Measurements from ENCODE around the gene FBXW12. TPM values are rescaled to one million over a fixed set of nuclear protein-coding genes. Genes with fewer than 3 reads are reported as not detected.

Gene FBXW12
- total RNA-seq, 2 experiments from 2014 or later, result not detected

- ChIA-PET POLR2A (no interaction called here), CTCF (interaction anchor here (1.0 to 2.9 kb wide), 2 partner anchors 8 to 18 kb away, joined by 3 to 17 read pairs; partner anchors contain the start of gene ATRIP)
- Mint-ChIP-seq H3K27me3 (peaks cover 6% of the 10 kb centered on the region), H3K36me3 (ENCODE audit: low read depth) (peaks cover 10% of the 10 kb centered on the region), H3K9me3 (no peaks in the 10 kb centered on the region), H3K27ac (no peak overlapping the region), H3K4me3 (peak overlapping the region; percentile 25), H3K4me1 (ENCODE audit: low read depth) (peaks cover 4% of the 10 kb centered on the region)
- DNase-seq (no peak), ATAC-seq (no peak)
- no peak for TF ChIP-seq CTCF (IDR thresholded peaks at IDR 0.05)
- intact Hi-C loops (cut with micrococcal nuclease), result no loop called here
These were observed 55.6 kb downstream of the FBXW12 start for GRCh38 chr3:48427630-48427962.

DNA sequence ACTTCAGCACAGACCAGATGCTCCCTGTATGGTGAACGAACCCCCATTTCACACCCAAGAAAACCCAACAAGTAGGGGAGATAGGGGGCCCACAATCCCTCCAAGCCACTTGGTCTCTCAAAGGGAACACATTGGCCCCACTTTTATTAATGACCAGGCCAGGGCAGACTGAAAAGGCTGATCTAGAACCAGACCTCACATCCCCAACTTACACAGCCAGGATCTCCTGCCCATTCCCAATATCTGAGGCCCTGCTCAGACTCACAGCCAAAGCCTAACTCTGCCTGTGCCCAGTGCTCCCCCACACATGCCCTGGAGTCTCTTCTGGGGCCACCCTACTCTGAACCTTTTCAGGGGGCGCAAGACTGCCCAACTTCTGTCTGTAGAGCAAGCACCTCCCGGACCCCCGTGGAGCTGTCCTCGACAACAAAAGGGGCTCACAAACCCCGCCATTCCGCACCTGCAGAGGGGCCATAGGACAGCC, 56.1 kb downstream of the FBXW12 start:
- no peak for DNase-seq
- ATAC-seq, result no peak
- Mint-ChIP-seq H3K4me3 (peak overlapping the region; percentile 25), H3K4me1 (ENCODE audit: low read depth) (peaks cover 4% of the 10 kb centered on the region), H3K27ac (no peak overlapping the region), H3K27me3 (peaks cover 6% of the 10 kb centered on the region), H3K36me3 (ENCODE audit: low read depth) (peaks cover 10% of the 10 kb centered on the region), H3K9me3 (no peaks in the 10 kb centered on the region)
- no peak for TF ChIP-seq CTCF (IDR thresholded peaks at IDR 0.05)
- POLR2A ChIA-PET, result interaction anchor here (2.4 kb wide), 1 partner anchor 11 kb away, joined by 8 read pairs; the partner anchor contains the start of genes CCDC51 and TMA7
- CTCF ChIA-PET, result interaction anchor here (1.0 to 2.9 kb wide), 2 partner anchors 8 to 18 kb away, joined by 3 to 17 read pairs; partner anchors contain the start of gene ATRIP
- intact Hi-C loops (cut with micrococcal nuclease), result no loop called here

DNA sequence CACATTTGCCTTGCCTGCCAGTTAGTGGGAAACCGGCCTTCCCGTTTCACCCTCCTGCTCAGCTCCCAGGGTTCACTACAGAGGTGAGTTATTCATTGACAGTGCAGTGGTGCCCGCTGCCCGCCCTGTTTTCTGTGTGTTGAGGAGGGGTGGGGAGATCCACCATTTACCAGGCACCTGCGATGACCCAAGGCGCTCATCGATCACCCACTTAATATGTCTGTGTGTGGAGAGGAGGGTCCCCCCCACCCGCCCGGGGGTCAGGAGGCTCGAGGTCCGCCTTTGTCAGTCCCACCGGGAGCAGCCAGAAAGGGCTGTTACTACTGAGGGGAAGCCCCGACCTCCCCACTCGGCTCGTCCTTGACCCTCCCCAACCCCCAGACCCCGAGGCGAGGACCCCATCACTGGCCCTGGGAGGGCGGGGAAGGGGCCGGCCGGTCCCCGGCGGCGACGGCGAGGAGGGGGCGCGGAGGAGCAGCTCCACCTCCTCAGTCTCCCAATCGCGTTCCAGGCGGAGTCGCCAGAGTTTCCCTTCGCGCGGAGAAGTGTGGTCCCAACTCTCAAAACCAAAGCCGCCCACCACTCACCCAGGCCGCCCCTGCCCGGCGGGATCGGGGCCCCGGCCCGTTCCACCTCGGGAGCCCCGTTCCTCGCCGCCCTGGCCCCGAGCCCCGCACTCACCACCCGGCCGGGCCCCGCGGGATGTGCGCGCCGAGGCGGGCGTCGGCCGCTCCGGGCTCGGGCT, 56.7 kb downstream of the FBXW12 start:
- intact Hi-C loops (cut with micrococcal nuclease), result no loop called here
- CTCF ChIA-PET, result no interaction called here
- Mint-ChIP-seq H3K4me3 (peak overlapping the region; percentile 25), H3K9me3 (no peaks in the 10 kb centered on the region), H3K27ac (no peak overlapping the region), H3K27me3 (peaks cover 6% of the 10 kb centered on the region), H3K36me3 (ENCODE audit: low read depth) (peaks cover 10% of the 10 kb centered on the region), H3K4me1 (ENCODE audit: low read depth) (peaks cover 4% of the 10 kb centered on the region)
- TF ChIP-seq CTCF (IDR thresholded peaks at IDR 0.05), result no peak
- POLR2A ChIA-PET, result interaction anchor here (2.4 kb wide), 1 partner anchor 11 kb away, joined by 8 read pairs; the partner anchor contains the start of genes CCDC51 and TMA7
- ATAC-seq (peak; percentile 49), DNase-seq (no peak)

DNA sequence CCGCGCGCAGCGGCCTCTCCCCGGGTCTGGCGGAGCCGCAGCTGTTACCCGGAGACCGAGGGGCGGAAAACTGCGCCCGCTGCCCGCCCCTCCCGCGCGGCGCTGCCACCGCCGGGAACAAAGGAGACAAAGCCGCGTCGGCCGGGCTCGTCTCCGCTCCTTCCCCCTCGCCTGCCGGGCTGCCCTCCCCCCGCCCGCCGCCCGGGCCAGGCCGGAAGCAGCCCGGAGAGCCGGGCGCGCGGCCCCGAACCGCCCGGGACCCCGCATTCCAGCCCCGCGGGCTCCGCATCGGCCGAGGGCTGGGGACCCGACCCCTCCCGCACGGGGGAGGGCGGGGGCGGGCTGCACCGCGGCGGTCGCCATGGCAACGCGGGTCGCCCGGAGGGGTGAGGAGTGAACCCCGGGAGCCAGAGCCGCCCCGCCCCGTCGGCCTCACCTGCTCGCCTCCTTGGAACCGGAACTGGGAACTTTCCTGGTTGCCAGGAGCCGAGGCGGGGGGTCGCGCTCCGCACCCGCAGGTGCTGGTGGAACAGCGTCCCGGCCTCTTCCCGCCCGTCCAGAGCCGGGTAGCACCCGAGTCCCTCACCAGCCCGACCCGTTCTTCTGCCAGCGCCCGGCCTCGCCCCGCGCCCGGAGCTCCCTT, 57.4 kb downstream of the FBXW12 start:
- ATAC-seq (peak; percentile 76), DNase-seq (peak; percentile 45)
- POLR2A ChIA-PET, result interaction anchor here (0.6 to 2.4 kb wide), 4 partner anchors 10 to 41 kb away, joined by 3 to 8 read pairs (median 4); partner anchors contain the start of genes CCDC51 and TMA7
- no peak overlapping the region for H3K27ac Mint-ChIP-seq
- peaks cover 12% of the 10 kb centered on the region for H3K36me3 Mint-ChIP-seq (ENCODE audit: low read depth)
- TF ChIP-seq CTCF (IDR thresholded peaks at IDR 0.05), result no peak
- peaks cover 6% of the 10 kb centered on the region for H3K27me3 Mint-ChIP-seq
- H3K9me3 Mint-ChIP-seq, result no peaks in the 10 kb centered on the region
- CTCF ChIA-PET, result no interaction called here
- peak overlapping the region; percentile 72 for H3K4me3 Mint-ChIP-seq
- intact Hi-C loops (cut with micrococcal nuclease), result no loop called here
- H3K4me1 Mint-ChIP-seq (ENCODE audit: low read depth), result peaks cover 7% of the 10 kb centered on the region
